ENCODE results near the gene C9orf57.

DNA sequence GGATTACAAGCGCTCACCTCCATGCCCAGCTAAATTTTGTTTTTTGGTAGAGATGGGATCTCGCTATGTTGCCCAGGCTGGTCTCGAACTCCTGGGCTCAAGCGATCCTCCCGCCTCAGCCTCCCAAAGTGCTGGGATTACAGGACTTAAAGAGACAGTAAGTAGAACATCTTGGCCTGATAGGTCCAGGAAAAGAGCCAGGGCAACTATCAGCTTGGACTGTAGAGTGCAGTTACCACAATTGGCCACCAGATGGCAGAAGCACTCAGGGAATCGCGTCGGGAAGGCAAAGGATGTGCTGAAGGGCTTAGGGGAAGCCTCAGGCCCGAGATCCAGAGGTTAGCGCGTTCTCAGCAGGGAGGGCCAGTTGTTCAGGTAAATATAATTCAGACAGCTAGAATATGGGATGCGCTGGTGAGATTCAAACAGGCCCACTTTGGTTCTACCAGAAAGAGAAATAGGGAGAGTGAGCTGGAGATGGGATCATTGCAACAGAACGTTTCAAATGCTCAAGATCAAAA is 21.5 kb downstream of the C9orf57 start:
- TF ChIP-seq CTCF (conservative IDR thresholded peaks at IDR 0.05 in 1 of 2, IDR thresholded peaks at IDR 0.05 in 1 of 2; ENCODE audit: low read depth in 1 of 2, low read length in 2 of 2) (peak; percentile 93 to 98), EZH2 (IDR thresholded peaks at IDR 0.05; ENCODE audit: low read length, missing control alignments) (no peak)

All from fibroblast of lung (primary cell).